ENCODE results near the gene RBM4B. TPM values are rescaled to one million over a fixed set of nuclear protein-coding genes. Genes with fewer than 3 reads are reported as not detected.

RBM4B gene
- total and polyA plus RNA-seq, 2 donors: 17.9 to 18.2 TPM

DNA sequence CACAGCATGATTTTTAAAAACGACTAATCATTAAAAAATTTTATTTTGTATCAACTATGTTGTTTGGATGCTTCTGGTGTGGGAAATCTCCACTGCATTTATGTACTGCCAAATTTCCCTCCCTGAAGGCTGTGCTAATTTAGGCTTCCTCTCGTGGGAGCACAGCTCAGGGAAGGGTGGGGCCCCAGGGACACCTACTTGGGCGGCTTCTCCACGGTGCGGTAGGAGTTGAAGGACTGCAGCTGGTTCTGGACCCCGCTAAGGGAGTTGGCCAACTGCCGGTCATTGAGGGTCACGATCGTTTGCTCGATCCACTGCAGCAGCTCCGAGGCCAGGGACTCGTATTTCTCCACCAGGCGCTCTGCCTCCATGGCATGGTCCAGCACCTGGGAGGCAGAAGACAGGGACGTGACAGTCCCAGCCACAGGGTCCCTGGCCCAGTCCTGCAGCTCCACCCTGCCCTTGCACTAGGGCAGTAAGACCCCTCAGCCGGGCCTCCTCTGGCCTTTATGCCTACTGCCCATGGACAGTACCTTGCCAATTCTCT is 32.8 kb upstream of the RBM4B start:
- Histone ChIP-seq H3K36me3 (ENCODE audit: control insufficient read depth in 2 of 2, insufficient read depth in 2 of 2, low read length in 1 of 2) (no peaks in the 10 kb centered on the region), H3K4me3 (ENCODE audit: low read length in 2 of 2) (no peak overlapping the region), H3K27me3 (ENCODE audit: control insufficient read depth in 2 of 2, insufficient read depth in 1 of 2, low read length in 1 of 2) (peaks cover 0 to 3% of the 10 kb centered on the region in 2 donors), H3K4me1 (ENCODE audit: control insufficient read depth in 2 of 2, insufficient read depth in 2 of 2, low read length in 2 of 2) (no peaks in the 10 kb centered on the region), H3K27ac (ENCODE audit: low read depth in 1 of 2, low read length in 1 of 2) (no peak overlapping the region), H3K9me3 (ENCODE audit: control insufficient read depth in 2 of 2, insufficient read depth in 1 of 2, low read length in 1 of 2) (no peaks in the 10 kb centered on the region)
- 96% methylated on average over 15 of the region's 15 CpGs for WGBS
- no peak for DNase-seq (ENCODE audit: low read depth in 6 of 9, low spot score in 9 of 9)

DNA sequence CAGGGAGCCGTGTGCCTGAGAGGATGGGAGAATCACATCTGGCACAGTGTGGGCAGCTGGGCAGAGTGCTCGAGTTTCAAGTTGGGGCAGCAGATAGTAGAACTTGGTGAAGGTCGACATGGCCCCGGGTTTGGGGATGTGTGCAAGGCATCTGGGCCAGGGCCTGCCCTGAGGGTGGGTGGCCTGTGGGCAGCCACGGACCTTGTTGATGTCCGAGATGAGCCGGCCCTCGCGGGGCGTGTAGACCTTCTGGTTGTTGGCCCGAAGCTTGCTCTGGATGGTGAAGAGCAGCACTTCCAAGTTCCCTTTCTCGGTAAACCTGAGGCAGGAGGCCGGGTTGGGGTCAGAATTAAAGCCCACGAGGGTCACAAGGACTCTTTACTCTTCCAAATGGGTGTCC is 31.0 kb upstream of the RBM4B start:
- Histone ChIP-seq H3K27ac (ENCODE audit: low read depth in 1 of 2, low read length in 1 of 2) (no peak overlapping the region), H3K4me3 (ENCODE audit: low read length in 2 of 2) (no peak overlapping the region), H3K27me3 (ENCODE audit: control insufficient read depth in 2 of 2, insufficient read depth in 1 of 2, low read length in 1 of 2) (no peaks in the 10 kb centered on the region), H3K4me1 (ENCODE audit: control insufficient read depth in 2 of 2, insufficient read depth in 2 of 2, low read length in 2 of 2) (no peaks in the 10 kb centered on the region), H3K9me3 (ENCODE audit: control insufficient read depth in 2 of 2, insufficient read depth in 1 of 2, low read length in 1 of 2) (no peaks in the 10 kb centered on the region), H3K36me3 (ENCODE audit: control insufficient read depth in 2 of 2, insufficient read depth in 2 of 2, low read length in 1 of 2) (no peaks in the 10 kb centered on the region)
- WGBS: 97% methylated on average over 14 of the region's 14 CpGs
- DNase-seq (ENCODE audit: low read depth in 6 of 9, low spot score in 9 of 9): no peak

- Histone ChIP-seq H3K4me3 (ENCODE audit: low read length in 2 of 2) (no peak overlapping the region), H3K27ac (ENCODE audit: low read depth in 1 of 2, low read length in 1 of 2) (no peak overlapping the region), H3K9me3 (ENCODE audit: control insufficient read depth in 2 of 2, insufficient read depth in 1 of 2, low read length in 1 of 2) (no peaks in the 10 kb centered on the region), H3K27me3 (ENCODE audit: control insufficient read depth in 2 of 2, insufficient read depth in 1 of 2, low read length in 1 of 2) (no peaks in the 10 kb centered on the region), H3K4me1 (ENCODE audit: control insufficient read depth in 2 of 2, insufficient read depth in 2 of 2, low read length in 2 of 2) (no peaks in the 10 kb centered on the region), H3K36me3 (ENCODE audit: control insufficient read depth in 2 of 2, insufficient read depth in 2 of 2, low read length in 1 of 2) (no peaks in the 10 kb centered on the region)
- DNase-seq (ENCODE audit: low read depth in 6 of 9, low spot score in 9 of 9): no peak
- WGBS: 96% methylated on average over 20 of the region's 20 CpGs
Measured at GRCh38 chr11:66708094-66708493, 30.4 kb upstream of the RBM4B start.

DNA sequence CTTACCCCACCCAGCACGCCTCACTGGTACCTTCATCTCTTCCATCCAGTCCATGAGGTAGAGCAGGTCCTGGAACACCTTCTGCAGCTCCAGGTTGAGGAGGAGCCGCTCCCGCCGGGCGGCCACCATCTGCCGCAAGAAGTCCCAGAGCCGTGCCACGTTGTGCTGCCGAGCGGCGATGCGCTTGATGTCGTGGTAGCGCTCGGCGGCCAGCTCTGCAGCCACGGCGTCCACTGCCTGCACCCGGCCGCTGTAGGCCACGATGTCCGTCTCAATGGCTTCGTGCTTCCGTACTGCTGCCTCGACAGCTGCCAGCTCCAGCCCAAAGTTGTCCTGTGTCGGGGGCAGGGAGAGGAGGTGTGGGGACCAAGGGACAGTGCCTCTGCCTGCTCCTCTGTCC is 29.8 kb upstream of the RBM4B start:
- no peaks in the 10 kb centered on the region for H3K27me3 ChIP-seq (ENCODE audit: control insufficient read depth in 2 of 2, insufficient read depth in 1 of 2, low read length in 1 of 2)
- no peaks in the 10 kb centered on the region for H3K9me3 ChIP-seq (ENCODE audit: control insufficient read depth in 2 of 2, insufficient read depth in 1 of 2, low read length in 1 of 2)
- H3K4me1 ChIP-seq (ENCODE audit: control insufficient read depth in 2 of 2, insufficient read depth in 2 of 2, low read length in 2 of 2): no peaks in the 10 kb centered on the region
- H3K4me3 ChIP-seq (ENCODE audit: low read length in 2 of 2): no peak overlapping the region
- 98% methylated on average over 26 of the region's 26 CpGs for WGBS
- DNase-seq (ENCODE audit: low read depth in 6 of 9, low spot score in 9 of 9): no peak
- H3K27ac ChIP-seq (ENCODE audit: low read depth in 1 of 2, low read length in 1 of 2): no peak overlapping the region
- no peaks in the 10 kb centered on the region for H3K36me3 ChIP-seq (ENCODE audit: control insufficient read depth in 2 of 2, insufficient read depth in 2 of 2, low read length in 1 of 2)

GRCh38 chr11:66706989-66707388 is 29.3 kb upstream of the RBM4B start:
- H3K36me3 ChIP-seq (ENCODE audit: control insufficient read depth in 2 of 2, insufficient read depth in 2 of 2, low read length in 1 of 2): no peaks in the 10 kb centered on the region
- WGBS: 95% methylated on average over 9 of the region's 9 CpGs

DNA sequence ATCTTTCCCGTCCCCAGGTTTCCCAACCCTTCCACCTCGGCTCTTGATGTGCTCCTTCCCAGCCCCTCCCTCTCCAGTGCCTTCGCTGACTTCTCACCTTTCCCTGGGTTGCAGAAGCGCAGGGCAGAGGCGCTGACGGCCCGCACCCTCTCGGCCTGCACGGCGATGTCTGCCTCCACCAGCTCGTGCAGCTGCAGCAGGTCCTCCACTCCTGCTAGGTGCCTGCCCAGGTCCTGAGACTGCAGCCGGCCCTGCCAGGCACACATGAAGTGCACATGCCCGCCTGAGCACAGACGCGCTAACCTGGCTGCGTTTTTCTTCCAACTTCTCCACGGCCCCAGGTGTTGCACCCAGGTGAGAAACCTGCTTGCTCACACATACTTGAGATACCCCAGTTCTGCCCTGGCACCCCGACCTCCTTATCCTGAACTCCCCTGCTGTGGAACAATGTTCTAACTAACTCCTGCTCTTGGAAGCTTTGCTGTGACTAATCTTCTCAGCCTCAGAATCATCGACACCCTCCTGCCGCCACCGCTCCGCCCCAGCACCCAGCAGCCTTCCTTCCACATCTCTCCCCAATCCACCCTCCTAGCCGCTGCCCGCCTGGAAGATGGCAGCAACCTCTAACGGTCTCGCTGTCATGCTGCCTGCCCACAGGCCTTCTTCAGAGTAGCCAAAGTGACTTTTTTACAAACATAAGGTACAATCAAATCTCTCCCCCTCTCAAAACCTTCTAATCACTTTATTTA is 28.1 kb upstream of the RBM4B start:
- no peaks in the 10 kb centered on the region for H3K9me3 ChIP-seq (ENCODE audit: control insufficient read depth in 2 of 2, insufficient read depth in 1 of 2, low read length in 1 of 2)
- no peak overlapping the region for H3K27ac ChIP-seq (ENCODE audit: low read depth in 1 of 2, low read length in 1 of 2)
- whole genome bisulfite sequencing: 97% methylated on average over 26 of the region's 26 CpGs
- H3K36me3 ChIP-seq (ENCODE audit: control insufficient read depth in 2 of 2, insufficient read depth in 2 of 2, low read length in 1 of 2): no peaks in the 10 kb centered on the region
- H3K4me3 ChIP-seq (ENCODE audit: low read length in 2 of 2): no peak overlapping the region
- DNase-seq (ENCODE audit: low read depth in 6 of 9, low spot score in 9 of 9): no peak
- H3K27me3 ChIP-seq (ENCODE audit: control insufficient read depth in 2 of 2, insufficient read depth in 1 of 2, low read length in 1 of 2): no peaks in the 10 kb centered on the region
- H3K4me1 ChIP-seq (ENCODE audit: control insufficient read depth in 2 of 2, insufficient read depth in 2 of 2, low read length in 2 of 2): peaks cover 2 to 9% of the 10 kb centered on the region in 2 donors

More at GRCh38 chr11:66706989-66707388, 29.3 kb upstream of the RBM4B start:
- no peak for DNase-seq (ENCODE audit: low read depth in 6 of 9, low spot score in 9 of 9)
- Histone ChIP-seq H3K27ac (ENCODE audit: low read depth in 1 of 2, low read length in 1 of 2) (no peak overlapping the region), H3K4me1 (ENCODE audit: control insufficient read depth in 2 of 2, insufficient read depth in 2 of 2, low read length in 2 of 2) (no peaks in the 10 kb centered on the region), H3K9me3 (ENCODE audit: control insufficient read depth in 2 of 2, insufficient read depth in 1 of 2, low read length in 1 of 2) (no peaks in the 10 kb centered on the region), H3K27me3 (ENCODE audit: control insufficient read depth in 2 of 2, insufficient read depth in 1 of 2, low read length in 1 of 2) (no peaks in the 10 kb centered on the region), H3K4me3 (ENCODE audit: low read length in 2 of 2) (no peak overlapping the region)

GRCh38 chr11:66704659-66705360 is 27.1 kb upstream of the RBM4B start:
- 98% methylated on average over 46 of the region's 46 CpGs for WGBS
- no peak overlapping the region for H3K4me3 ChIP-seq (ENCODE audit: low read length in 2 of 2)
- H3K4me1 ChIP-seq (ENCODE audit: control insufficient read depth in 2 of 2, insufficient read depth in 2 of 2, low read length in 2 of 2): peaks cover 2 to 9% of the 10 kb centered on the region in 2 donors
- no peak overlapping the region for H3K27ac ChIP-seq (ENCODE audit: low read depth in 1 of 2, low read length in 1 of 2)
- H3K36me3 ChIP-seq (ENCODE audit: control insufficient read depth in 2 of 2, insufficient read depth in 2 of 2, low read length in 1 of 2): no peaks in the 10 kb centered on the region
- DNase-seq (ENCODE audit: low read depth in 6 of 9, low spot score in 9 of 9): no peak
- H3K27me3 ChIP-seq (ENCODE audit: control insufficient read depth in 2 of 2, insufficient read depth in 1 of 2, low read length in 1 of 2): no peaks in the 10 kb centered on the region
- peaks cover 0 to 3% of the 10 kb centered on the region in 2 donors for H3K9me3 ChIP-seq (ENCODE audit: control insufficient read depth in 2 of 2, insufficient read depth in 1 of 2, low read length in 1 of 2)

DNA sequence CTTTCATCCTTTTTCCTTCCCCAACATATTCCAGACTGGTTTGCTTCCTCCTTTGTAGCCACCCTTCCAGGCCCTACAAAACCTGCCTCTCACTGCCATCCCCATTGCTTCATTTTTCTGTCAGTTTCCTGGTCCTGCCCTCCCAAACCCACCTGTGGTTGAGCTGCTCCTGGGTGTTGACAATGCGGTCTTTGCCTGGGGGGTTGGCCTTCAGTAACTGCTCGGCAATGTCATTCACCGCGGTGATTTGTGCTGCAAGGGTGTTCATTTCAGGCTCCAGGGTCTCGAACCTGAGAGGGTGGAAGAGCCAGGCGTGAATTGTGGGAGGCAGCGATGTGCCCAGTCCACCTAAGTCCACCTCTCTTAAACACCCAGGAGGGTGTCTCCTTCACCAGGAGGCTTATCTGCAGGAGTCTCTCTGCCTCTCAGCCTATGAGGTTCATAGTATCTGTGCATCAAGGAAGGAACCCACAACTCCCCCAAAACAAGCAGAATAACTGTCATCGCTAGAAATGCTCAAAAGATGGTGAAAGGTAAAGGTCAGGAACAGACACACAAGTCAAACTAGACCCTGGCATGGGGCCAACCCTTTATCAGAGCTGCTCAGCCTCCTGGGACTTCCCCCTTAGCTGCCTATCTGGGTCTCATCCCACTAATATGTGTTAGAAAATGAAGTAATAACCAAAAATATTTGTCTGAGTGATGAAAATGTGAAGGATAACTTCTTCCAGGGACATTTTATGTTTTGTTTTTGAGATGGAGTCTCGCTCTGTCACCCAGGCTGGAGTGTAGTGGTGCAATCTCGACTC is 23.9 kb upstream of the RBM4B start:
- DNase-seq (ENCODE audit: low read depth in 6 of 9, low spot score in 9 of 9): peak in 4 of 9 donors; percentile 27 to 62 (median 38)
- Histone ChIP-seq H3K36me3 (ENCODE audit: control insufficient read depth in 2 of 2, insufficient read depth in 2 of 2, low read length in 1 of 2) (no peaks in the 10 kb centered on the region), H3K27me3 (ENCODE audit: control insufficient read depth in 2 of 2, insufficient read depth in 1 of 2, low read length in 1 of 2) (no peaks in the 10 kb centered on the region), H3K4me1 (ENCODE audit: control insufficient read depth in 2 of 2, insufficient read depth in 2 of 2, low read length in 2 of 2) (peaks cover 11 to 21% of the 10 kb centered on the region in 2 donors), H3K9me3 (ENCODE audit: control insufficient read depth in 2 of 2, insufficient read depth in 1 of 2, low read length in 1 of 2) (peaks cover 0 to 3% of the 10 kb centered on the region in 2 donors), H3K4me3 (ENCODE audit: low read length in 2 of 2) (no peak overlapping the region), H3K27ac (ENCODE audit: low read depth in 1 of 2, low read length in 1 of 2) (peak overlapping the region in 1 of 2 donors; percentile 32)
- WGBS: 79% methylated on average over 10 of the region's 10 CpGs
